ENCODE results near the gene CASQ1. TPM values are rescaled to one million over a fixed set of nuclear protein-coding genes. Genes with fewer than 3 reads are reported as not detected.

The CASQ1 gene
- total and polyA plus RNA-seq, 2 donors (not counting 3 experiments of a cell fraction or from before 2014, with no cell fraction given), result not detected

DNA sequence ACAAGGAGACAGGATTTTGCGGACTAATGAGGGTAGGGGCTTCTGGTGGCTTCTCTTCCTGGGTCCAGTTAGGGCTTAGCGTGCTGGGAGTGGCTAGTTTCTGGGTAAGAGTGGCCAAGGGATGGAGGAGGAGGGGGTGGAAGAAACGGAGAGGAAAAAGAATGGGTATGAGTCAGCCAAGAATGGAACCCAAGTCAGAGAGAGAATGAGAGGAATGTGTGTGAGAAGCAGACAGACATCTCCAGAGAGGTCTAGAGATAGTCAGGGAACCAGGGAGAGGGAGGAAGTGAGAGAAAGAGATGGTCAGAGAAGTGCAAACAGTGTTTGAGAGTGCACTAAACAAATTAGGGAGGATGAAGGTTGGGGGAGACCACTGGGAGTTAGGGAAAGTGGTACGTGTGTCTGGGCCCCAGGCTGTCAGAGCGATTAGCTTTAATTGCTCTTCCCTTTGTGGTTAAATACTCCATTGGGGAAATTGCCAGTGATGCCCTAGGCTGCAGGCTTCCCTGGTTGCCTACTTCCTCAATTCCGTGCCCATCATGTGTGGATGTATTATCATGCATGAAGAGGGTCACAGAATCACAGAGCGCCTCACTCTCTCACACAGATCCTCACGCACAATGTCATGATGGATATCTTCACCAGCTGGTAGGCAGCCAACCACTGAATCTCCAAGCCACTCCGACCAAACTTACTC is 16.2 kb downstream of the CASQ1 start:
- peaks cover 46% of the 10 kb centered on the region for H3K4me1 ChIP-seq (ENCODE audit: control insufficient read depth, extremely low read depth, insufficient read depth, low read length)
- H3K4me2 ChIP-seq (ENCODE audit: insufficient read depth, low read length), result peak overlapping the region; percentile 77
- POLR2A ChIA-PET, result no interaction called here
- FAIRE-seq, result peak; percentile 90
- H2AFZ ChIP-seq (ENCODE audit: low read depth, low read length), result no peak overlapping the region
- intact Hi-C loops (cut with micrococcal nuclease), result loop anchor here (1.0 to 5.0 kb wide), 4 partner anchors 13 to 136 kb away; partner anchors contain the start of genes COPA, NCSTN and PEX19
- peak overlapping the region; percentile 55 to 81 (median 72) for H3K4me3 ChIP-seq (replicated peaks in 1 of 3; ENCODE audit: insufficient read depth in 1 of 3, low read depth in 1 of 3, low read length in 3 of 3)
- H3K36me3 ChIP-seq (ENCODE audit: control insufficient read depth in 2 of 2, extremely low read depth in 1 of 2, insufficient read depth in 2 of 2, low read length in 2 of 2), result peaks cover 7 to 11% of the 10 kb centered on the region in 2 experiments
- no peaks in the 10 kb centered on the region for H3K9me1 ChIP-seq (replicated peaks; ENCODE audit: control insufficient read depth, extremely low read depth, insufficient read depth, low read length)
- H3K27me3 ChIP-seq (ENCODE audit: control insufficient read depth in 2 of 2, insufficient read depth in 2 of 2, low read length in 2 of 2), result no peaks in the 10 kb centered on the region
- H3K27ac ChIP-seq (ENCODE audit: insufficient read depth, low read depth, low read length), result peak overlapping the region; percentile 73
- peaks cover 61% of the 10 kb centered on the region for H3K79me2 ChIP-seq (ENCODE audit: control insufficient read depth, insufficient read depth, low read length)
- no TSS peak for BruUV-seq (replicated peaks)
- dilution Hi-C loops (cut with MboI; ENCODE audit: extremely low pct_ligation_motif_present, low sequenced_read_pairs), result no loop called here
- H3K9ac ChIP-seq (replicated peaks; ENCODE audit: extremely low read depth, insufficient read depth, low read length), result peak overlapping the region; percentile 91
- CTCF ChIA-PET, result interaction anchor here (1.8 to 13.4 kb wide), 4 partner anchors 13 to 85 kb away, joined by 7 to 183 read pairs (median 40); no protein-coding TSS in a partner anchor
- no peaks in the 10 kb centered on the region for H3K9me3 ChIP-seq (replicated peaks; ENCODE audit: control insufficient read depth, insufficient read depth, low read length)
- H4K20me1 ChIP-seq (replicated peaks; ENCODE audit: control insufficient read depth, extremely low read depth, insufficient read depth, low read length), result no peaks in the 10 kb centered on the region
- peak; percentile 60 for DNase-seq (ENCODE audit: low read depth, low spot score)
- TF ChIP-seq POLR2A (IDR thresholded peaks at IDR 0.05; ENCODE audit: low read depth, low read length), result no peak
- TF ChIP-seq MYC (IDR thresholded peaks at IDR 0.05; ENCODE audit: low read depth, low read length), result no peak
- TF ChIP-seq POLR2AphosphoS5 (IDR thresholded peaks at IDR 0.05; ENCODE audit: insufficient read depth, low read depth, low read length), result peak; percentile 16
- TF ChIP-seq EZH2 (IDR thresholded peaks at IDR 0.05; ENCODE audit: borderline replicate concordance, low read depth, low read length, severe bottlenecking), result no peak
- no peak for TF ChIP-seq GATA2 (IDR thresholded peaks at IDR 0.05; ENCODE audit: insufficient read depth, insufficient read length, low read depth, low read length)
- TF ChIP-seq, protein P1, sequence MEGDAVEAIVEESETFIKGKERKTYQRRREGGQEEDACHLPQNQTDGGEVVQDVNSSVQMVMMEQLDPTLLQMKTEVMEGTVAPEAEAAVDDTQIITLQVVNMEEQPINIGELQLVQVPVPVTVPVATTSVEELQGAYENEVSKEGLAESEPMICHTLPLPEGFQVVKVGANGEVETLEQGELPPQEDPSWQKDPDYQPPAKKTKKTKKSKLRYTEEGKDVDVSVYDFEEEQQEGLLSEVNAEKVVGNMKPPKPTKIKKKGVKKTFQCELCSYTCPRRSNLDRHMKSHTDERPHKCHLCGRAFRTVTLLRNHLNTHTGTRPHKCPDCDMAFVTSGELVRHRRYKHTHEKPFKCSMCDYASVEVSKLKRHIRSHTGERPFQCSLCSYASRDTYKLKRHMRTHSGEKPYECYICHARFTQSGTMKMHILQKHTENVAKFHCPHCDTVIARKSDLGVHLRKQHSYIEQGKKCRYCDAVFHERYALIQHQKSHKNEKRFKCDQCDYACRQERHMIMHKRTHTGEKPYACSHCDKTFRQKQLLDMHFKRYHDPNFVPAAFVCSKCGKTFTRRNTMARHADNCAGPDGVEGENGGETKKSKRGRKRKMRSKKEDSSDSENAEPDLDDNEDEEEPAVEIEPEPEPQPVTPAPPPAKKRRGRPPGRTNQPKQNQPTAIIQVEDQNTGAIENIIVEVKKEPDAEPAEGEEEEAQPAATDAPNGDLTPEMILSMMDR (IDR thresholded peaks at IDR 0.05; ENCODE audit: extremely low read depth in 1 of 2, insufficient read depth in 1 of 2, low read depth in 1 of 2, low read length in 2 of 2), result no peak
- TF ChIP-seq FOS (IDR thresholded peaks at IDR 0.05; ENCODE audit: borderline replicate concordance, insufficient read depth, low read length), result peak; percentile 64
- TF ChIP-seq JUN (IDR thresholded peaks at IDR 0.05; ENCODE audit: borderline replicate concordance, insufficient read depth, insufficient read length, low read depth), result peak; percentile 32
- TF ChIP-seq, protein P2, sequence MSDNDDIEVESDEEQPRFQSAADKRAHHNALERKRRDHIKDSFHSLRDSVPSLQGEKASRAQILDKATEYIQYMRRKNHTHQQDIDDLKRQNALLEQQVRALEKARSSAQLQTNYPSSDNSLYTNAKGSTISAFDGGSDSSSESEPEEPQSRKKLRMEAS (IDR thresholded peaks at IDR 0.05; ENCODE audit: insufficient read depth, insufficient read length), result no peak
